B cell (primary cell): ENCODE results near the gene EIF3I. TPM values are rescaled to one million over a fixed set of nuclear protein-coding genes. Genes with fewer than 3 reads are reported as not detected.

Experiments used
- ATAC-seq: fragments of 200-7000 bp; cut with Tn5 transposase; one replicate; pipeline ENCODE4 v1.10.0; 2021; ENCODE audit warnings: low read depth, mild to moderate bottlenecking, moderate number of reproducible peaks, moderate library complexity
- CTCF ChIA-PET: fragments of 350-600 bp; sonication (Branson Sonifier 250); formaldehyde crosslinking; loops from one replicate; lab custom pipeline; 2021; ENCODE audit warnings: antibody characterized with exemption, inconsistent platforms; lab: Charles Lee
- POLR2A ChIA-PET: fragments of 350-600 bp; sonication (Branson Sonifier 250); formaldehyde crosslinking; loops from one replicate; lab custom pipeline; 2021; ENCODE audit warnings: antibody characterized with exemption; lab: Charles Lee
- DNase-seq: peaks from one replicate; pipeline ENCODE4 v3.0.0; 2013
- H2AFZ ChIP-seq: 2 replicates; pipeline ENCODE4 v1.6.1; 2012; ENCODE audit warnings: mild to moderate bottlenecking, low read depth, low read length; ENCODE audit not compliant: insufficient read depth, poor library complexity, severe bottlenecking
- H3K27ac ChIP-seq, 2 donors: 1 replicate in 1 of 2; 2 replicates in 1 of 2; pipeline ENCODE4 v1.5.1; 2012 to 2013; ENCODE audit warnings: low read length in 2 of 2, mild to moderate bottlenecking in 2 of 2, moderate library complexity in 1 of 2
- H3K27me3 ChIP-seq, 4 experiments: fragments of 200-600 bp in 1 of 4; sonication (generic) in 1 of 4; replicated peaks in 1 of 4; 1 replicate in 2 of 4; 2 replicates in 2 of 4; pipeline versions ENCODE4 v1.6.1 to v1.7.0; 2013 to 2016; ENCODE audit warnings: low read length in 3 of 4, mild to moderate bottlenecking in 2 of 4, mixed read lengths in 1 of 4, moderate library complexity in 1 of 4; ENCODE audit not compliant: insufficient read depth in 4 of 4, control insufficient read depth in 3 of 4; ENCODE audit errors: control extremely low read depth in 1 of 4
- H3K36me3 ChIP-seq, 2 experiments: replicated peaks in 1 of 2; 1 replicate in 1 of 2; 2 replicates in 1 of 2; pipeline versions ENCODE4 v1.6.1 to v1.7.1; 2013; ENCODE audit warnings: low read length in 1 of 2; ENCODE audit not compliant: insufficient read depth in 2 of 2, control insufficient read depth in 1 of 2; ENCODE audit errors: control extremely low read depth in 1 of 2, extremely low read depth in 1 of 2
- H3K4me1 ChIP-seq, 2 donors: fragments of 200-600 bp in 1 of 2; sonication (generic) in 1 of 2; 1 replicate in 1 of 2; 2 replicates in 1 of 2; pipeline versions ENCODE4 v1.5.1 to v1.6.1; 2013 to 2017; ENCODE audit warnings: low read length in 2 of 2; ENCODE audit not compliant: control insufficient read depth in 2 of 2, insufficient read depth in 2 of 2
- H3K4me2 ChIP-seq: replicated peaks from 2 replicates; pipeline ENCODE3; 2012; ENCODE audit warnings: mild to moderate bottlenecking, low read depth, low read length; ENCODE audit not compliant: poor library complexity, severe bottlenecking
- H3K4me3 ChIP-seq, 5 experiments: fragments of 200-600 bp in 1 of 5; sonication (generic) in 1 of 5; 1 replicate in 3 of 5; 2 replicates in 2 of 5; pipeline versions ENCODE4 v1.5.1 to v1.7.0; 2011 to 2016; ENCODE audit warnings: low read length in 4 of 5, mild to moderate bottlenecking in 4 of 5, low read depth in 2 of 5, control low read depth in 1 of 5, moderate library complexity in 1 of 5; ENCODE audit not compliant: insufficient read depth in 1 of 5; ENCODE audit errors: control extremely low read depth in 1 of 5, extremely low read depth in 1 of 5
- H3K79me2 ChIP-seq: fragments of 200-600 bp; sonication (generic); one replicate; pipeline ENCODE4 v1.6.0; 2016; ENCODE audit warnings: low read length; ENCODE audit not compliant: control insufficient read depth, insufficient read depth
- H3K9ac ChIP-seq: fragments of 200-600 bp; sonication (generic); 2 replicates; pipeline ENCODE4 v1.6.1; 2017; ENCODE audit warnings: mild to moderate bottlenecking, low read length, moderate library complexity
- H3K9me3 ChIP-seq, 3 donors: one replicate each; pipeline versions ENCODE4 v1.6.1 to v1.7.1; 2013; ENCODE audit warnings: low read length in 2 of 3; ENCODE audit not compliant: control insufficient read depth in 2 of 3, insufficient read depth in 1 of 3; ENCODE audit errors: control extremely low read depth in 1 of 3
- H4K20me1 ChIP-seq: 2 replicates; pipeline ENCODE4 v1.6.0; 2012; ENCODE audit warnings: mild to moderate bottlenecking, low read length; ENCODE audit not compliant: insufficient read depth, control insufficient read depth, poor library complexity, severe bottlenecking
- H3K27ac Mint-ChIP-seq: one replicate; pipeline ENCODE4 v1.8.0; 2021; ENCODE audit warnings: mixed read lengths
- H3K27me3 Mint-ChIP-seq: one replicate; pipeline ENCODE4 v1.8.0; 2021; ENCODE audit warnings: mixed read lengths
- H3K4me1 Mint-ChIP-seq: one replicate; pipeline ENCODE4 v1.8.0; 2021; ENCODE audit warnings: mixed read lengths
- H3K4me3 Mint-ChIP-seq: one replicate; pipeline ENCODE4 v1.8.0; 2021; ENCODE audit warnings: mixed read lengths
- H3K9me3 Mint-ChIP-seq: one replicate; pipeline ENCODE4 v1.8.0; 2022; ENCODE audit warnings: mixed read lengths; ENCODE audit not compliant: insufficient read depth
- CTCF ChIP-seq: fragments of 200-600 bp; IDR thresholded peaks from one replicate; pipeline ENCODE4 v1.8.0; 2022; ENCODE audit warnings: antibody characterized with exemption, mild to moderate bottlenecking
- EZH2 ChIP-seq: IDR thresholded peaks from 2 replicates; pipeline ENCODE4 v1.6.1; 2012; ENCODE audit warnings: borderline replicate concordance, low read depth, mild to moderate bottlenecking, moderate library complexity, low read length; ENCODE audit not compliant: insufficient read depth, poor library complexity, severe bottlenecking
- WGBS: methylation state at CpG from one replicate; pipeline ENCODE4 v1.1.5; 2013; ENCODE audit warnings: missing lambda C conversion rate; ENCODE audit not compliant: insufficient coverage; 5-methylcytosine and 5-hydroxymethylcytosine counted together
- intact Hi-C: fragments of 100-400 bp; cut with micrococcal nuclease; formaldehyde crosslinking; loops from one replicate; pipeline ENCODE4 v1.10.0; 2022
- polyA minus RNA-seq: library from RNA; depleted of rRNA, polyadenylated mRNA; stranded (reverse); fragments of >200 nt; gene quantifications from 2 replicates; pipeline ENCODE4 v1.2.3, GENCODE V29; 2012
- polyA plus RNA-seq: library from polyadenylated mRNA; depleted of rRNA; stranded (reverse); fragments of >200 nt; gene quantifications from 2 replicates; pipeline ENCODE4 v1.2.3, GENCODE V29; 2012
- total RNA-seq, 2 donors: library from RNA; stranded (reverse); fragments of 120-200 nt in 1 of 2; gene quantifications; 1 replicate in 1 of 2; 2 replicates in 1 of 2; pipeline versions ENCODE4 v1.2.3 to v1.2.4, GENCODE V29; 2013 to 2022

The EIF3I gene
- total RNA-seq (87.0 and 91.0 TPM in 2 replicates), polyA plus RNA-seq (130 and 153 TPM in 2 replicates), polyA minus RNA-seq (86.2 and 122 TPM in 2 replicates)
- 148 TPM for total RNA-seq (2013)

- under 1% methylated on average over 38 of the region's 46 CpGs for WGBS
- peaks cover 47% of the 10 kb centered on the region for H3K79me2 ChIP-seq
- H3K9ac ChIP-seq: peak within 1 kb of the TSS; percentile 97
- peaks cover 8% of the 10 kb centered on the region for H4K20me1 ChIP-seq
- H3K4me1 ChIP-seq: peaks cover 28 to 30% of the 10 kb centered on the region in 2 donors
- DNase-seq (peak; percentile 94), ATAC-seq (peak; percentile 86)
- no peak for TF ChIP-seq EZH2
- no peak for TF ChIP-seq CTCF
- Mint-ChIP-seq H3K27me3 (no peaks in the 10 kb centered on the region), H3K27ac (peak within 1 kb of the TSS; percentile 98), H3K4me1 (peaks cover 43% of the 10 kb centered on the region), H3K9me3 (no peaks in the 10 kb centered on the region), H3K4me3 (peak within 1 kb of the TSS; percentile 97)
- peaks cover 3 to 35% of the 10 kb centered on the region in 2 experiments for H3K36me3 ChIP-seq
- ChIA-PET CTCF (interaction anchor here (1.0 to 3.6 kb wide), 4 partner anchors 18 to 95 kb away, joined by 3 to 15 read pairs (median 8); partner anchors contain the start of genes CCDC28B and HDAC1), POLR2A (interaction anchor here (0.6 to 2.0 kb wide), 10 partner anchors 11 to 768 kb away, joined by 3 to 9 read pairs (median 4); partner anchors contain the start of genes IQCC and MARCKSL1)
- H2AFZ ChIP-seq: peak within 1 kb of the TSS; percentile 80
- peak within 1 kb of the TSS; percentile 72 to 94 for H3K27ac ChIP-seq
- intact Hi-C loops: loop anchor here (1.0 kb wide), 8 partner anchors 18 to 172 kb away; partner anchors contain the start of genes BSDC1, HDAC1, MARCKSL1 and TXLNA
- peak within 1 kb of the TSS; percentile 87 for H3K4me2 ChIP-seq
- H3K9me3 ChIP-seq: no peaks in the 10 kb centered on the region
- H3K27me3 ChIP-seq: no peaks in the 10 kb centered on the region
- H3K4me3 ChIP-seq: peak within 1 kb of the TSS; percentile 61 to 99 (median 93)
Observed at GRCh38 chr1:32221980-32222755, at the start of gene EIF3I, which contains the start of gene TMEM234. Gene EIF3I, plus strand, starts transcription at chr1:32222407. Its CDS starts 35 bp downstream, at chr1:32222442. Gene TMEM234, minus strand, starts transcription at chr1:32222353. Its CDS starts 31 bp downstream, at chr1:32222322.
